Measurements from ENCODE around the gene CAT. TPM values are rescaled to one million over a fixed set of nuclear protein-coding genes. Genes with fewer than 3 reads are reported as not detected.

Gene CAT
- total and polyA plus RNA-seq, 4 donors: 51.5 to 76.0 (median 64.2) TPM

- H3K27me3 ChIP-seq (ENCODE audit: control insufficient read depth in 1 of 2, insufficient read depth in 2 of 2, low read length in 1 of 2): no peaks in the 10 kb centered on the region
- intact Hi-C loops (cut with DNase I): no loop called here
- peaks cover 4 to 7% of the 10 kb centered on the region in 2 donors for H3K36me3 ChIP-seq (ENCODE audit: control insufficient read depth in 1 of 2, insufficient read depth in 2 of 2, low read length in 1 of 2)
- H3K9me3 ChIP-seq (ENCODE audit: control insufficient read depth, low read length): no peaks in the 10 kb centered on the region
- no peak overlapping the region for H3K27ac ChIP-seq (ENCODE audit: low read depth in 1 of 2, low read length in 2 of 2)
- no peaks in the 10 kb centered on the region for H3K4me1 ChIP-seq (ENCODE audit: control insufficient read depth in 1 of 2, insufficient read depth in 2 of 2, low read length in 2 of 2)
- ATAC-seq (ENCODE audit: low FRiP score) (no peak), DNase-seq (no peak)
- no peak overlapping the region for H3K4me3 ChIP-seq (ENCODE audit: low read length in 2 of 2)
Observed at GRCh38 chr11:34447044-34447443, 8.3 kb downstream of the CAT start.

- ATAC-seq (ENCODE audit: low FRiP score) (no peak), DNase-seq (no peak)
- H3K4me1 ChIP-seq (ENCODE audit: control insufficient read depth in 1 of 2, insufficient read depth in 2 of 2, low read length in 2 of 2): no peaks in the 10 kb centered on the region
- no peaks in the 10 kb centered on the region for H3K9me3 ChIP-seq (ENCODE audit: control insufficient read depth, low read length)
- 94% methylated on average over 11 of the region's 11 CpGs for WGBS, 2 donors
- H3K4me3 ChIP-seq (ENCODE audit: low read length in 2 of 2): no peak overlapping the region
- intact Hi-C loops (cut with DNase I): no loop called here
- peaks cover 4 to 7% of the 10 kb centered on the region in 2 donors for H3K36me3 ChIP-seq (ENCODE audit: control insufficient read depth in 1 of 2, insufficient read depth in 2 of 2, low read length in 1 of 2)
- no peak overlapping the region for H3K27ac ChIP-seq (ENCODE audit: low read depth in 1 of 2, low read length in 2 of 2)
- H3K27me3 ChIP-seq (ENCODE audit: control insufficient read depth in 1 of 2, insufficient read depth in 2 of 2, low read length in 1 of 2): no peaks in the 10 kb centered on the region
Observed at GRCh38 chr11:34448223-34448994, 9.7 kb downstream of the CAT start.

- Histone ChIP-seq H3K9me3 (ENCODE audit: control insufficient read depth, low read length) (no peaks in the 10 kb centered on the region), H3K27ac (ENCODE audit: low read depth in 1 of 2, low read length in 2 of 2) (no peak overlapping the region), H3K36me3 (ENCODE audit: control insufficient read depth in 1 of 2, insufficient read depth in 2 of 2, low read length in 1 of 2) (peaks cover 4 to 11% of the 10 kb centered on the region in 2 donors), H3K4me3 (ENCODE audit: low read length in 2 of 2) (no peak overlapping the region), H3K4me1 (ENCODE audit: control insufficient read depth in 1 of 2, insufficient read depth in 2 of 2, low read length in 2 of 2) (no peaks in the 10 kb centered on the region), H3K27me3 (ENCODE audit: control insufficient read depth in 1 of 2, insufficient read depth in 2 of 2, low read length in 1 of 2) (no peaks in the 10 kb centered on the region)
- 63 to 64% methylated on average over 3 of the region's 3 CpGs for WGBS, 2 donors
- intact Hi-C loops (cut with DNase I): no loop called here
- no peak for ATAC-seq (ENCODE audit: low FRiP score)
- DNase-seq: no peak
Observed at GRCh38 chr11:34449013-34449412, 10.3 kb downstream of the CAT start.

- no peak overlapping the region for H3K27ac ChIP-seq (ENCODE audit: low read depth in 1 of 2, low read length in 2 of 2)
- H3K9me3 ChIP-seq (ENCODE audit: control insufficient read depth, low read length): no peaks in the 10 kb centered on the region
- no peaks in the 10 kb centered on the region for H3K27me3 ChIP-seq (ENCODE audit: control insufficient read depth in 1 of 2, insufficient read depth in 2 of 2, low read length in 1 of 2)
- WGBS, 2 donors: 94 to 95% methylated on average over 3 of the region's 3 CpGs
- intact Hi-C loops (cut with DNase I): no loop called here
- H3K4me1 ChIP-seq (ENCODE audit: control insufficient read depth in 1 of 2, insufficient read depth in 2 of 2, low read length in 2 of 2): no peaks in the 10 kb centered on the region
- DNase-seq (no peak), ATAC-seq (ENCODE audit: low FRiP score) (no peak)
- H3K4me3 ChIP-seq (ENCODE audit: low read length in 2 of 2): no peak overlapping the region
- H3K36me3 ChIP-seq (ENCODE audit: control insufficient read depth in 1 of 2, insufficient read depth in 2 of 2, low read length in 1 of 2): peaks cover 6 to 16% of the 10 kb centered on the region in 2 donors
Observed at GRCh38 chr11:34451053-34451452, 12.3 kb downstream of the CAT start.

GRCh38 chr11:34454308-34455032, 15.7 kb downstream of the CAT start:
- DNase-seq (no peak), ATAC-seq (ENCODE audit: low FRiP score) (no peak)
- WGBS, 2 donors: 71 to 76% methylated on average over 1 of the region's 1 CpG
- Histone ChIP-seq H3K36me3 (ENCODE audit: control insufficient read depth in 1 of 2, insufficient read depth in 2 of 2, low read length in 1 of 2) (peaks cover 9 to 22% of the 10 kb centered on the region in 2 donors), H3K4me3 (ENCODE audit: low read length in 2 of 2) (no peak overlapping the region), H3K27me3 (ENCODE audit: control insufficient read depth in 1 of 2, insufficient read depth in 2 of 2, low read length in 1 of 2) (no peaks in the 10 kb centered on the region), H3K4me1 (ENCODE audit: control insufficient read depth in 1 of 2, insufficient read depth in 2 of 2, low read length in 2 of 2) (no peaks in the 10 kb centered on the region), H3K9me3 (ENCODE audit: control insufficient read depth, low read length) (no peaks in the 10 kb centered on the region), H3K27ac (ENCODE audit: low read depth in 1 of 2, low read length in 2 of 2) (no peak overlapping the region)
- intact Hi-C loops (cut with DNase I): no loop called here

- no peak for ATAC-seq (ENCODE audit: low FRiP score)
- intact Hi-C loops (cut with DNase I): no loop called here
- no peak for DNase-seq
- H3K4me3 ChIP-seq (ENCODE audit: low read length in 2 of 2): no peak overlapping the region
- H3K4me1 ChIP-seq (ENCODE audit: control insufficient read depth in 1 of 2, insufficient read depth in 2 of 2, low read length in 2 of 2): no peaks in the 10 kb centered on the region
- no peaks in the 10 kb centered on the region for H3K27me3 ChIP-seq (ENCODE audit: control insufficient read depth in 1 of 2, insufficient read depth in 2 of 2, low read length in 1 of 2)
- no peak overlapping the region for H3K27ac ChIP-seq (ENCODE audit: low read depth in 1 of 2, low read length in 2 of 2)
- 94 to 95% methylated on average over 2 of the region's 2 CpGs for WGBS, 2 donors
- H3K9me3 ChIP-seq (ENCODE audit: control insufficient read depth, low read length): no peaks in the 10 kb centered on the region
- peaks cover 8 to 15% of the 10 kb centered on the region in 2 donors for H3K36me3 ChIP-seq (ENCODE audit: control insufficient read depth in 1 of 2, insufficient read depth in 2 of 2, low read length in 1 of 2)
Observed at GRCh38 chr11:34457607-34458006, 18.9 kb downstream of the CAT start.

- intact Hi-C loops (cut with DNase I): no loop called here
- H3K27ac ChIP-seq (ENCODE audit: low read depth in 1 of 2, low read length in 2 of 2): no peak overlapping the region
- no peaks in the 10 kb centered on the region for H3K27me3 ChIP-seq (ENCODE audit: control insufficient read depth in 1 of 2, insufficient read depth in 2 of 2, low read length in 1 of 2)
- DNase-seq (no peak), ATAC-seq (ENCODE audit: low FRiP score) (no peak)
- no peak overlapping the region for H3K4me3 ChIP-seq (ENCODE audit: low read length in 2 of 2)
- H3K4me1 ChIP-seq (ENCODE audit: control insufficient read depth in 1 of 2, insufficient read depth in 2 of 2, low read length in 2 of 2): no peaks in the 10 kb centered on the region
- no peaks in the 10 kb centered on the region for H3K9me3 ChIP-seq (ENCODE audit: control insufficient read depth, low read length)
- peaks cover 8 to 19% of the 10 kb centered on the region in 2 donors for H3K36me3 ChIP-seq (ENCODE audit: control insufficient read depth in 1 of 2, insufficient read depth in 2 of 2, low read length in 1 of 2)
- 68 to 79% methylated on average over 4 of the region's 4 CpGs for WGBS, 2 donors
Observed at GRCh38 chr11:34458525-34458924, 19.8 kb downstream of the CAT start.

GRCh38 chr11:34459507-34460162, 20.9 kb downstream of the CAT start:
- no peak overlapping the region for H3K27ac ChIP-seq (ENCODE audit: low read depth in 1 of 2, low read length in 2 of 2)
- no peaks in the 10 kb centered on the region for H3K9me3 ChIP-seq (ENCODE audit: control insufficient read depth, low read length)
- WGBS, 2 donors: 89 to 92% methylated on average over 3 of the region's 3 CpGs
- H3K27me3 ChIP-seq (ENCODE audit: control insufficient read depth in 1 of 2, insufficient read depth in 2 of 2, low read length in 1 of 2): no peaks in the 10 kb centered on the region
- ATAC-seq (ENCODE audit: low FRiP score) (no peak), DNase-seq (no peak)
- intact Hi-C loops (cut with DNase I): no loop called here
- H3K36me3 ChIP-seq (ENCODE audit: control insufficient read depth in 1 of 2, insufficient read depth in 2 of 2, low read length in 1 of 2): peaks cover 9 to 15% of the 10 kb centered on the region in 2 donors
- no peak overlapping the region for H3K4me3 ChIP-seq (ENCODE audit: low read length in 2 of 2)
- H3K4me1 ChIP-seq (ENCODE audit: control insufficient read depth in 1 of 2, insufficient read depth in 2 of 2, low read length in 2 of 2): no peaks in the 10 kb centered on the region
